Stimulated activated CD4-positive, alpha-beta T cell treated with anti-CD3 and anti-CD28 coated beads, Interleukin-4, amount 100 ng/mL, for 1 hour (primary cell): Measurements from ENCODE around the gene DPYSL5.

Experiments
- DNase-seq: peaks from one replicate; pipeline ENCODE4 v3.0.0-alpha.2; 2020

DPYSL5 gene

DNA sequence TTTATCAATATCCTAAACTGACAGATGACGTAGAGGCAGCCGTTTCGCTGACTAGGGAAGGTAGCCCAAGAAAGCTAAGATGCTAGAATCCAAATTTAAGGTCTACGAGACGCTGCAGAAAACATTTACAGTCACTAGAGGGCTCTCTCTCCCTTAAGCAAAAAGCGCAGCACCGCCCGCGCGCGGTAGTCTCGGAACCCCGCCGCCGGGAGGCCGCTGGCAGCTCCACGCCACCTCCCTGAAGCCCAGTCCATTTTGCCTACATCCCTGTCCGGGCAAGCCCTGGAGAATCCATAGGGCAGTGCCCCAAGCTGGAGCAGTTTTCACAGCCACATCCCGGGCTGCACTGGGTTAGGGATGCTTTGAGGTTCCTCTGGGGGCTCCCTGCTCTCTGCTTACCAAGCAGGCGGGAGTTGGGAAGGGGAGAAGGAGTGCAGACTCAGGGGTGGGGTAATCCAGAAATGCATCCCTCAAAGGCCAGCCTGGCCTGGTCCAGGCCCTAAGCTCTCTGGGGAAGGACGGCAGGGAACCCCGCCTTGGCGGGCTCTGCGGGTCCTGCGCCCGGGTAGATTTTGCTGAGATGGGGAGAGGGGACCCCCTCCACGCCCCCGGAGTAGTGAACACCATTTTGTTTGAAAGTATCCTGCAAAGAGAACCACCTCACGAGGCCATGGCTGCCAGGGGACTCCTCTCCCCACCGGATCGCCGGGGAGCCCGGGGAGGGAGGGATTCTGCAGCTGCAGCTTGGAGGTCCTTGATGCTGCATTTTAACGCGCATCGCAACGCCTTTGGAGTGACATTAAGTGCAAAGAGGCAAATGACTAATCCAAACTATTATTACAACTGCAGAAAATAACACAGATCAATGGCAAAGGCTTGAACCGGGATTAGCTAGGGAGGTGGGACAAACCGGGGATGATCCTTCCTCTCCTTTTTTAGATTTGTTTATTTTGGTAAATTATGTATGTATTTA, 1.3 kb upstream of the DPYSL5 start:
- peak; percentile 69 for DNase-seq

DNA sequence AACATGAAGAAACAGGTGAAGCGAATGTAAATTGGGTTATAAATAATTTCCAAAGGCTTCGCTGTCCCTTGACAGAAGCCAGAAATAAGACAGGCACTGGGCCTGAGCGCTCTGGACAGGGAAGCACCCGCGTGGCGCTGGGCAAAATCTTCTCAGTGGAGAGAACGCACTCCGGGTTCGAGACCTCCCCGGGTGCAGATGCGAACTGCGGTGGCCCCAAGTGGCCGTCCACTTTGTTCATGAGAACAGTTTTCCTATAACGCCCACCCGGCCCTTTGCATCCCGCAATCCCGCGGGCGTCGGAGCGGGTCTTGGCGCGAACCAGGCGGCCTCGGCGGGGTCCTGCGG, 651 bp upstream of the DPYSL5 start:
- peak; percentile 6 for DNase-seq

- peak; percentile 32 for DNase-seq
Observed at GRCh38 chr2:26848336-26849055, 564 bp downstream of the DPYSL5 start.

DNA sequence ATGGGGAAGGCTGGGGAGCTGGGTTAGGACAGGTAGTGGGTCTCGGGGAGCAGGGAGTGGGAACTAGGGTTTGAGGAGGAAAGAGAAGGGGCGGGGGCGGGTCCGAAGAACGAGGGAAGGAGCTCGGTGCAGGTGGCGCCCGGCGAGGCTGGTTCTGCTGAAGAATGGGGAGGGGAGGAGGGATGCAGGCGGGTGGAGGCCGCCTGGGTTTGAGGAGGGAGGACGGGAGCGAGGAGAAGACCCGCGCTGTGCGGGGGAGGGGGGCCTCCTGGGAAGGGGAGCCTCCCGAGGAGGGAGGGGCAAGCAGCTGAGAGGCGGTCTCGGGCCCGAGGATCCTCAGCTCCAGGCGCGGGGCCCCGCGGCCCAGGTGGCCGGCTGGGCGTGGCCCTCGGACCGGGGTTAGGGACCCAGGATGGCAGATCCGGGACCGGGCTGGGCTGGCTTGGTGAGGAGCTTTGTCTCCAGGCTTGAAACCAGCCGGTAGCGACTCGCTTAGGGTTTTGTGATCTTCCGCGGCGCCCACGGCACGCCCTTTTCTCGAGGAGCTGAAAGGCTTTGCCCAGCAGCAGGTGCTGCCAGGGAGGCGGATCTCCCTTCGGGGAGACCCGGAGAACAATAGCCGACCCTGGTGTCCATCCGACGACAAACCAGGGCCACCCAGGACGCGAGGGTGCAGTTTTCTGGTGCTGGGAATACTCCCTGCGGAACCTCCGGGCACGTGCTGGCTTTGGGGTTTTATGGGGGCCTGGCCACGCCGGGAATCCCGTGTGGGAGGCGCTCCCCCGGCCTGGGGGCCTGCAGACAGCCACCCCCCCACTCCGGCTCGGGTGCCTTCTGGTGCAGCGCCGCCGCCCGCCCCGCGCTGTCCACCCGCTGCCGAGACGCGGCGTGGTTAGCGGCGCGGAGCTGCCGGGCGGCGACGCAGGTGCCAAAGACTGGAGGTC, 1.4 kb downstream of the DPYSL5 start:
- DNase-seq: peak; percentile 6

DNA sequence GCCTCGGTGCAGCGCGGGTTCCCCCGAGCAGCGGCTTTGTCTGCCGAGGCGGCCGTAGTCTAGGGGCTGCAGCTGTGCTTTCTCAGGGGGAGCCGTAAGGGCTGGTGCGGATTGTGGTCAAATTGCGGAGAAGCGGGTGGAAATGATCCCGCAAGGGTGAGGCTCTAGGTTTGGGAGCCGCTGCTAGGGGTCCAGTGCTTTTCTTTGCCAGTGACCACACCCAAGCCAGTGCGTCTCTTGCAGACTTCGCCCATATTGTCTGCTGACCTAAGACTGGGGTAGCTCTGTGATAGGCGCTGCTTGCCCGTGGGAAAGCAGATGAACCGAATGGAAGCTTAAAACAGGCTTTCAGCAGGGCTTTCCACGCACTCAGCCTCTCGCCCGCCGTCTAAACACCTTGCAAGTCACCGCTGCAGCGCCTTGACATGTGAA, 2.1 kb downstream of the DPYSL5 start:
- no peak for DNase-seq

DNA sequence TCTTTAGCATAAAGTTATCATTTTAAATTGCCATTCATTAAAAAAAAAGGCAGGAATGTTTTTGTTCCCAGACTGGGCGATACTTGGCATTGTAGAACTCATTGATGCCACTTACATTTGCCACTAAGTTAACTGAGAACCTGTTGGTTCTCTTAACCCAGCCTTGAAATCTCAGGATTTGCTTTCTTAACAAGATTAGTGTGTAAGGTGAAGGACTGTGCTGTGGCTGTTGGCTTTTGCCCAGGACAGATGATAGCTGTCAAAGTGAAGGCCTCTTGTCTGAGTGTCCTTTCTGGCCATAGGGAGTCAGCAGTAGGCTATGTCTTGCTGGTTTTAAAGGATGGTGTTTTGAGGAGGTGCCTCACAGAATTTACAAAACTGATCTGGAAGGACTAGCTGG, 2.6 kb downstream of the DPYSL5 start:
- DNase-seq: no peak

- no peak for DNase-seq
Observed at GRCh38 chr2:26852405-26853306, 4.7 kb downstream of the DPYSL5 start.

- no peak for DNase-seq
Observed at GRCh38 chr2:26853751-26854150, 5.8 kb downstream of the DPYSL5 start.

GRCh38 chr2:26854283-26854827, 6.4 kb downstream of the DPYSL5 start:
- DNase-seq: no peak

DNA sequence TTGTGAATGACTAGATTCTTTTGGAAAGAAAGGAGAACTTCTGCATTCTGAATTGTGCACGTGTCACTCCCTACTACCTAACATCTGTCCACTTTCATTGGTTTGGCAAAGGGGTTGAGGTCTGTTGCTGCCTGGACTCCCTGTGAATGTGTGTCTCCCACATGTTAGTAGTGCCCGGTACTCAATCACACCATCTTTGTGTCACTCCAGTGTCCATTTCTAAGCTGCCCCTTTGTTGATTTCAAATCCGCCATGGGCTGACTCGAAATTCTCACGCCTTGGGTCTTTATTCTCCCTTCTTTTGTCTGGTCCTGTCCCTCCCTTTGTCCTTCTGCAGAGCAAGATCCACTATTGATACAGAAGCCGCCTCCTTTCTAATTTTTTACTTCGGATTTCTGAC, 7.5 kb downstream of the DPYSL5 start:
- no peak for DNase-seq

DNA sequence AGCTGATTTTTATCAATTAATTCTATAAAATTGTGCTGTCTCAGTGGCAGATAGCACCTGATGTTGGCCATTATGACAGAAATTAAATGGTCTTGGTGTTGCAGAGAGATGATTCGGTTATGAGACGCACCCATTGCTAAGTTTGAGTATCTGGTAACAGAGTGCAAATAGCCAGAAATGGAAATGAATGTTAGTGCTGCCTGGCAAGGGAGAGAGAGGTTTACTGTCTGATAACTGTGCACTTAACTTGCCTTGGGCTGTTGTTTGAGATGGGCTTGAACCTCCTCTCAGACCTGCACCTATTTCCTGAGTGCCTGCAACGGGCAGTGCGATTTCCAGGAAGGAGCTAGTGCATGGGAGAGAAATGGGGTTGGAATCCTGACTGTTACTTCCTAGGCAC, 11.7 kb downstream of the DPYSL5 start:
- no peak for DNase-seq

DNA sequence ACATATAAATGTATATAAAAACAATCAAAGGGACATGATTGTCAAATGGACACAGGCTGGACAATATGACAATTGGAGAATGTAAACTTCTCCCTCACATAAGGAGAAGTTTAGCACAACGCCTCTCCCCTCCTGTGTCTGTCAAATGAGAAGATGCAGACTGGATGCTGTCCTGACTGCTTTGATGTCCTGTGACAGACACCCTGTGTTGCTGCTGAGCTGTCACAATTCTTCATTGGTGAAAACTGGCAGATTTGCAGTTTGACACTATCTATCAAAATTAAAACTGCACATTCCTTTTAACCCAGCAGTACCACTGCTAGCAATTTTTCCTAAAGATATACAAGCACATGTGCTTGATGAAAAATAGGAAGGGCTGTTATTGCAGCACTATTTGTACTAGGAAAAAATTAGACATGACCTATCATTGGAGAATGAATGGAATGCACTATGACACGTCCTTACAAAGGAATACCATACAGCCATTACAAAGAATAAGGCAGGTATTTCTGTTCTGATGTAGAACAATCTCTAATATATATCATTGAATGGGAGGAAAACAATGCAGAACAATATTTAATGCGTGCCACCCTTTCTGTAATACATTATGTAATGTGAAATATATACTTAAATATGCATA, 12.4 kb downstream of the DPYSL5 start:
- DNase-seq: no peak

GRCh38 chr2:26861610-26862224, 13.8 kb downstream of the DPYSL5 start:
- DNase-seq: no peak

DNA sequence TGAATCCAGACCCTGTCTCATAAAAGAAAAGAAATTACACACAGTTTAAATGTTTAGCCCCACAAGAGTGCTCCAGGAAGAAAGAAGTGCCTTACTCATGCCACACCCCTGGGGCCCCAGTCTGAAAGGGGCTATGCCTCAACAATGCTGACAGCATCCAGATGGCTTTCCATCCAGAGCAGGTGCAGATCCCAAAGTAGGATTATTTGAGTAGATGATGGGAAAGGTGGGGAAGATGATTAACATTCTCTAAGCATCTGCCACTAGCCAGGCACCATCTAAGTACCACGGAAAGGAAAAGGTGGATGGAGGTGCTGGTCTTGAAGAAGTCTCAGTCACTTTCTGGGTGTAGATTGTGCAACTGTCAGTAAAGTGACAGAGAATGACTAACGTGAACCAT, 16.3 kb downstream of the DPYSL5 start:
- DNase-seq: no peak

DNA sequence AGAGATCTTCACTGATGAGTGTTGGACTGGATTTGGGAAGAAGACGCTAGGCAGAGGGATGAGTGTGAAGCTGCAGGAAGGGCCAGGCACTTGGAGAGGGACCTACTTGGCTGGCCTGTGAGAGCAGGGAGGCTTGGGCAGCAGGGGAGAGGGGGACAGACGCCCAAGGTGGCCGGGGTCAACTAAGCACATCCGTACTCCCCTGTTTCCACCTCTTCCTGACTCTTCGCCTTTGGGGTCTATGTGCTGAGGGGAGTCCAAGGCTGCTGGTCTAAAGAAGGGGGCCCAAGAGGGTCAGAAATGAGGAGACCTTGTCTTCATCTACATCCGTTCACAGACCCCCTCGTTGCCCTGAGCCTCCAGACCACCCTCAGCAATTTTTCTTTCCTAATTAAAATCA, 16.7 kb downstream of the DPYSL5 start:
- DNase-seq: no peak

GRCh38 chr2:26870585-26871095, 22.7 kb downstream of the DPYSL5 start:
- DNase-seq: no peak

DNA sequence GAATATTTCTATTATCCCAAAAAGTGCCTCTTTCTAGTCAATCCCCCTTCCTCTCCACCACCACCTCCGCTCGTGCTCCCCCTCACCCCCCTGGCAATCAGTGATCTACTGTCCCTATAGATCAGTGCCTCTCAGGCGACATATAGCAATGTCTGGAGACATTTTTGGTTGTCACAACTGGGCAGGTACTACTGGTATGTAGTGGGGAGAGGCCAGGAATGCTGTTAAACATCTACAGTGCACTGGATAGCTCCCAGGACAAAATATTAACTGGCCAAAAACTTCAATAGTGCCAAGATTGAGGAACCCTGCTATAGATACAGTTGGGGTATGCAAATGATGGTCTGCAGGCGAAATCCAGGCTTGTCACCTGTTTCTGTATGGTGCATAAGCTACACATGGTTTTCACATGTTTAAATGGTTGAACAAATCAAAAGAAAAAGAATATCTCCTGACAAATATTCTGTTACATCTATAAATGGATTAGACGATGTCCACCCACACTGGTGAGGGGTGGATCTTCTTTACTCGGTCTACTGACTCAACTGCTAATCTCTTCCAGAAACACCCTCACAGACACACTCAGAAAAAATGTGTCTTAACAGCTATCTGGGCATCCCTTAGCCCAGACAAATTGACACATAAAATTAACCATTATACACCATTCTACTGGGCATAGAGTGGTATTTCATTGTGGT, 25.5 kb downstream of the DPYSL5 start:
- DNase-seq: no peak

DNA sequence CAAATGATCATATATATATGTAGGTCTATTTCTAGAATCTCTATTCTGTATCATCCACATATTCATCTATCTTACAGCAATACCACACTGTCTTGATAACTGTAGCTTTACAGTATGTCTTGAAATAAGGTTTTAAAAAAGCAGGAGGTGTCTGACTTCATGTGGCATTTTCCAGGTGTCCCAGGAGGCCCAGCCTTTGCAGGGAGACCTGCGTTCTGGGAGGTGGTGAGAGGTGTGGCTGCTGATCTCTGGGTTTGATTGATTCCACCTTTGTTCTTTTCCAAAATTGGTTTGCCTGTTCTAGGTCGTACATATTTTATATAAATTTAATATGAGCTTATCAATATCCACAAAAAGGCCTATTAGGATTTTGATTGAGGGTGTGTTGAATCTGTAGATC, 26.6 kb downstream of the DPYSL5 start:
- DNase-seq: no peak

- no peak for DNase-seq
Observed at GRCh38 chr2:26875065-26875634, 27.2 kb downstream of the DPYSL5 start.
